Measurements from ENCODE around the gene CPZ.
"Not testable (repeated sequence)": the region's sequence is repeated elsewhere in the genome, so short reads cannot be mapped to it uniquely, and the experiment has no call there.

The CPZ gene

GRCh38 chr4:8646296-8647093 lies 53.9 kb downstream of the CPZ start:
- Histone ChIP-seq H3K4me1 (ENCODE audit: insufficient read depth, low read length) (no peaks in the 10 kb centered on the region), H3K36me3 (ENCODE audit: insufficient read depth, low read length) (no peaks in the 10 kb centered on the region), H3K27ac (ENCODE audit: low read depth, low read length) (no peak overlapping the region), H3K9ac (ENCODE audit: low read length) (no peak overlapping the region), H3K9me3 (ENCODE audit: low read length) (no peaks in the 10 kb centered on the region), H3K27me3 (ENCODE audit: control insufficient read depth in 1 of 2, insufficient read depth in 2 of 2, low read length in 2 of 2) (peaks cover 0 to 6% of the 10 kb centered on the region in 2 donors), H3K4me3 (ENCODE audit: low read depth in 1 of 2, low read length in 2 of 2) (no peak overlapping the region)

- Histone ChIP-seq H3K36me3 (ENCODE audit: insufficient read depth, low read length) (no peaks in the 10 kb centered on the region), H3K27ac (ENCODE audit: low read depth, low read length) (no peak overlapping the region), H3K4me1 (ENCODE audit: insufficient read depth, low read length) (no peaks in the 10 kb centered on the region), H3K27me3 (ENCODE audit: control insufficient read depth in 1 of 2, insufficient read depth in 2 of 2, low read length in 2 of 2) (peaks cover 0 to 6% of the 10 kb centered on the region in 2 donors), H3K4me3 (ENCODE audit: low read depth in 1 of 2, low read length in 2 of 2) (no peak overlapping the region), H3K9me3 (ENCODE audit: low read length) (no peaks in the 10 kb centered on the region), H3K9ac (ENCODE audit: low read length) (no peak overlapping the region)
Measured at GRCh38 chr4:8647094-8647570, 54.6 kb downstream of the CPZ start.

- no peaks in the 10 kb centered on the region for H3K4me1 ChIP-seq (ENCODE audit: insufficient read depth, low read length)
- no peaks in the 10 kb centered on the region for H3K9me3 ChIP-seq (ENCODE audit: low read length)
- no peak overlapping the region for H3K4me3 ChIP-seq (ENCODE audit: low read depth in 1 of 2, low read length in 2 of 2)
- no peaks in the 10 kb centered on the region for H3K36me3 ChIP-seq (ENCODE audit: insufficient read depth, low read length)
- peaks cover 0 to 6% of the 10 kb centered on the region in 2 donors for H3K27me3 ChIP-seq (ENCODE audit: control insufficient read depth in 1 of 2, insufficient read depth in 2 of 2, low read length in 2 of 2)
- H3K9ac ChIP-seq (ENCODE audit: low read length): no peak overlapping the region
- H3K27ac ChIP-seq (ENCODE audit: low read depth, low read length): no peak overlapping the region
Measured at GRCh38 chr4:8647626-8648025, 55.1 kb downstream of the CPZ start.

GRCh38 chr4:8648296-8648695 lies 55.7 kb downstream of the CPZ start:
- no peaks in the 10 kb centered on the region for H3K9me3 ChIP-seq (ENCODE audit: low read length)
- H3K27ac ChIP-seq (ENCODE audit: low read depth, low read length): no peak overlapping the region
- no peaks in the 10 kb centered on the region for H3K36me3 ChIP-seq (ENCODE audit: insufficient read depth, low read length)
- H3K9ac ChIP-seq (ENCODE audit: low read length): no peak overlapping the region
- H3K4me3 ChIP-seq (ENCODE audit: low read depth in 1 of 2, low read length in 2 of 2): no peak overlapping the region
- H3K4me1 ChIP-seq (ENCODE audit: insufficient read depth, low read length): no peaks in the 10 kb centered on the region
- H3K27me3 ChIP-seq (ENCODE audit: control insufficient read depth in 1 of 2, insufficient read depth in 2 of 2, low read length in 2 of 2): peaks cover 0 to 6% of the 10 kb centered on the region in 2 donors

- Histone ChIP-seq H3K27me3 (ENCODE audit: control insufficient read depth in 1 of 2, insufficient read depth in 2 of 2, low read length in 2 of 2) (peaks cover 0 to 6% of the 10 kb centered on the region in 2 donors), H3K27ac (ENCODE audit: low read depth, low read length) (no peak overlapping the region), H3K4me3 (ENCODE audit: low read depth in 1 of 2, low read length in 2 of 2) (no peak overlapping the region), H3K9me3 (ENCODE audit: low read length) (no peaks in the 10 kb centered on the region), H3K9ac (ENCODE audit: low read length) (no peak overlapping the region), H3K4me1 (ENCODE audit: insufficient read depth, low read length) (no peaks in the 10 kb centered on the region), H3K36me3 (ENCODE audit: insufficient read depth, low read length) (no peaks in the 10 kb centered on the region)
Measured at GRCh38 chr4:8648816-8649630, 56.5 kb downstream of the CPZ start.

- Histone ChIP-seq H3K27ac (ENCODE audit: low read depth, low read length) (no peak overlapping the region), H3K36me3 (ENCODE audit: insufficient read depth, low read length) (no peaks in the 10 kb centered on the region), H3K4me1 (ENCODE audit: insufficient read depth, low read length) (no peaks in the 10 kb centered on the region), H3K9ac (ENCODE audit: low read length) (no peak overlapping the region), H3K27me3 (ENCODE audit: control insufficient read depth in 1 of 2, insufficient read depth in 2 of 2, low read length in 2 of 2) (peaks cover 0 to 6% of the 10 kb centered on the region in 2 donors), H3K4me3 (ENCODE audit: low read depth in 1 of 2, low read length in 2 of 2) (no peak overlapping the region), H3K9me3 (ENCODE audit: low read length) (no peaks in the 10 kb centered on the region)
Measured at GRCh38 chr4:8649631-8650361, 57.2 kb downstream of the CPZ start.

- Histone ChIP-seq H3K9ac (ENCODE audit: low read length) (no peak overlapping the region), H3K27ac (ENCODE audit: low read depth, low read length) (no peak overlapping the region), H3K27me3 (ENCODE audit: control insufficient read depth in 1 of 2, insufficient read depth in 2 of 2, low read length in 2 of 2) (peaks cover 0 to 6% of the 10 kb centered on the region in 2 donors), H3K4me3 (ENCODE audit: low read depth in 1 of 2, low read length in 2 of 2) (no peak overlapping the region), H3K9me3 (ENCODE audit: low read length) (no peaks in the 10 kb centered on the region), H3K4me1 (ENCODE audit: insufficient read depth, low read length) (no peaks in the 10 kb centered on the region), H3K36me3 (ENCODE audit: insufficient read depth, low read length) (no peaks in the 10 kb centered on the region)
Measured at GRCh38 chr4:8651661-8652180, 59.2 kb downstream of the CPZ start.

- peaks cover 0 to 6% of the 10 kb centered on the region in 2 donors for H3K27me3 ChIP-seq (ENCODE audit: control insufficient read depth in 1 of 2, insufficient read depth in 2 of 2, low read length in 2 of 2)
- H3K27ac ChIP-seq (ENCODE audit: low read depth, low read length): no peak overlapping the region
- no peaks in the 10 kb centered on the region for H3K9me3 ChIP-seq (ENCODE audit: low read length)
- no peak overlapping the region for H3K9ac ChIP-seq (ENCODE audit: low read length)
- H3K36me3 ChIP-seq (ENCODE audit: insufficient read depth, low read length): no peaks in the 10 kb centered on the region
- no peak overlapping the region for H3K4me3 ChIP-seq (ENCODE audit: low read depth in 1 of 2, low read length in 2 of 2)
- H3K4me1 ChIP-seq (ENCODE audit: insufficient read depth, low read length): no peaks in the 10 kb centered on the region
Measured at GRCh38 chr4:8652181-8653078, 59.9 kb downstream of the CPZ start.

- H3K27me3 ChIP-seq (ENCODE audit: control insufficient read depth in 1 of 2, insufficient read depth in 2 of 2, low read length in 2 of 2): peaks cover 0 to 6% of the 10 kb centered on the region in 2 donors
- H3K9ac ChIP-seq (ENCODE audit: low read length): no peak overlapping the region
- H3K36me3 ChIP-seq (ENCODE audit: insufficient read depth, low read length): no peaks in the 10 kb centered on the region
- no peak overlapping the region for H3K4me3 ChIP-seq (ENCODE audit: low read depth in 1 of 2, low read length in 2 of 2)
- H3K9me3 ChIP-seq (ENCODE audit: low read length): no peaks in the 10 kb centered on the region
- no peaks in the 10 kb centered on the region for H3K4me1 ChIP-seq (ENCODE audit: insufficient read depth, low read length)
- no peak overlapping the region for H3K27ac ChIP-seq (ENCODE audit: low read depth, low read length)
Measured at GRCh38 chr4:8653326-8654000, 60.9 kb downstream of the CPZ start.

- not testable (repeated sequence) for H3K36me3 ChIP-seq (ENCODE audit: insufficient read depth, low read length); H3K27ac ChIP-seq (ENCODE audit: low read depth, low read length); H3K4me1 ChIP-seq (ENCODE audit: insufficient read depth, low read length); H3K4me3 ChIP-seq (ENCODE audit: low read depth in 1 of 2, low read length in 2 of 2); H3K9ac ChIP-seq (ENCODE audit: low read length); H3K9me3 ChIP-seq (ENCODE audit: low read length); H3K27me3 ChIP-seq (ENCODE audit: control insufficient read depth in 1 of 2, insufficient read depth in 2 of 2, low read length in 2 of 2)
Measured at GRCh38 chr4:8654139-8654538, 61.6 kb downstream of the CPZ start.
